Uterus (tissue), 2 donors: ENCODE data around the gene MTUS2.

Experiments
- POLR2A ChIP-seq, 2 donors: fragments of 450-650 bp; IDR thresholded peaks; one replicate each; pipeline ENCODE4 v1.6.1; 2016; ENCODE audit warnings: antibody characterized with exemption in 2 of 2, mild to moderate bottlenecking in 1 of 2, moderate library complexity in 1 of 2
- TF ChIP-seq, protein P1 (sequence below), 4 experiments: fragments of 200-600 bp in 2 of 4; fragments of 450-650 bp in 2 of 4; sonication (generic) in 2 of 4; IDR thresholded peaks; one replicate each; pipeline ENCODE4 v1.5.1; 2016 to 2019; ENCODE audit warnings: antibody characterized with exemption in 4 of 4, mild to moderate bottlenecking in 2 of 4, moderate library complexity in 1 of 4

DNA sequence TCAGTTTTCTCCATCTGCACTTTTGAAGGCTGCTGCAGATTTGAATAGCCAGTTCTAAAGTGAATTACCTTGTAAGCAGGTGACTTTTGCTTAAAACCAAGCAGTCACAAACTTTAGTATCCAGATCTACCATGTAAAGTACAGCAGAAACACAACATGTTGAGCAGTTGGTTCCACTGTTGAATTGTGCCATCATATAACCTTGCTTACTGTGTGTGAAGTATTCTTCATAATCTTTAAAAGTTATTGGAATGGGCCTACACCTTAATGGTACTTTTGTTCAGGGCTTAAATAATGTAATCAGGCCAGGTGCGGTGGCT lies 23.2 kb upstream of the MTUS2 start:
- TF ChIP-seq, protein P1, sequence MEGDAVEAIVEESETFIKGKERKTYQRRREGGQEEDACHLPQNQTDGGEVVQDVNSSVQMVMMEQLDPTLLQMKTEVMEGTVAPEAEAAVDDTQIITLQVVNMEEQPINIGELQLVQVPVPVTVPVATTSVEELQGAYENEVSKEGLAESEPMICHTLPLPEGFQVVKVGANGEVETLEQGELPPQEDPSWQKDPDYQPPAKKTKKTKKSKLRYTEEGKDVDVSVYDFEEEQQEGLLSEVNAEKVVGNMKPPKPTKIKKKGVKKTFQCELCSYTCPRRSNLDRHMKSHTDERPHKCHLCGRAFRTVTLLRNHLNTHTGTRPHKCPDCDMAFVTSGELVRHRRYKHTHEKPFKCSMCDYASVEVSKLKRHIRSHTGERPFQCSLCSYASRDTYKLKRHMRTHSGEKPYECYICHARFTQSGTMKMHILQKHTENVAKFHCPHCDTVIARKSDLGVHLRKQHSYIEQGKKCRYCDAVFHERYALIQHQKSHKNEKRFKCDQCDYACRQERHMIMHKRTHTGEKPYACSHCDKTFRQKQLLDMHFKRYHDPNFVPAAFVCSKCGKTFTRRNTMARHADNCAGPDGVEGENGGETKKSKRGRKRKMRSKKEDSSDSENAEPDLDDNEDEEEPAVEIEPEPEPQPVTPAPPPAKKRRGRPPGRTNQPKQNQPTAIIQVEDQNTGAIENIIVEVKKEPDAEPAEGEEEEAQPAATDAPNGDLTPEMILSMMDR (IDR thresholded peaks at IDR 0.05) = no peak
- TF ChIP-seq POLR2A (IDR thresholded peaks at IDR 0.05) = no peak
